H1 (cell line): Measurements from ENCODE around the gene PROSER3. TPM values are rescaled to one million over a fixed set of nuclear protein-coding genes. Genes with fewer than 3 reads are reported as not detected.

ENCODE experiments used
- CTCF ChIA-PET: fragments of 300-600 bp; sonication (Branson Sonifier 250); formaldehyde crosslinking; loops from one replicate; lab custom pipeline; 2021; ENCODE audit not compliant: partially characterized antibody; lab: Charles Lee
- POLR2A ChIA-PET: fragments of 300-600 bp; sonication (Branson Sonifier 250); formaldehyde crosslinking; loops from one replicate; lab custom pipeline; 2021; ENCODE audit warnings: inconsistent platforms; ENCODE audit not compliant: partially characterized antibody; lab: Charles Lee
- DNase-seq, 2 experiments: peaks; one replicate each; pipeline versions ENCODE4 v3.0.0 to v3.0.0-alpha.2; 2010 to 2022; ENCODE audit warnings: low spot score in 2 of 2, low read depth in 1 of 2, mixed read lengths in 1 of 2
- FAIRE-seq: peaks from 2 replicates; lab custom pipeline; 2011; peaks lifted over from hg19 to GRCh38; lab: Jason Lieb, UNC
- H2AFZ ChIP-seq: 2 replicates; pipeline ENCODE4 v1.8.1; 2012; ENCODE audit warnings: low read length, inconsistent platforms
- H2AK5ac ChIP-seq: 2 replicates; pipeline ENCODE4 v1.6.1; 2013; ENCODE audit warnings: low read depth, low read length
- H2BK120ac ChIP-seq: replicated peaks from 2 replicates; pipeline ENCODE3; 2013; ENCODE audit warnings: low read depth, low read length, inconsistent platforms
- H2BK12ac ChIP-seq: 2 replicates; pipeline ENCODE4 v1.6.1; 2013; ENCODE audit warnings: low read depth, low read length
- H2BK15ac ChIP-seq: 2 replicates; pipeline ENCODE4 v1.6.1; 2013; ENCODE audit warnings: low read length
- H2BK20ac ChIP-seq: 2 replicates; pipeline ENCODE4 v1.6.1; 2013; ENCODE audit warnings: low read length
- H2BK5ac ChIP-seq: 2 replicates; pipeline ENCODE4 v1.6.1; 2013; ENCODE audit warnings: low read depth, low read length
- H3K14ac ChIP-seq: 2 replicates; pipeline ENCODE4 v1.6.1; 2013; ENCODE audit warnings: inconsistent platforms; ENCODE audit not compliant: insufficient read length
- H3K18ac ChIP-seq: 2 replicates; pipeline ENCODE4 v1.6.1; 2013; ENCODE audit warnings: low read length; ENCODE audit errors: extremely low read depth
- H3K23ac ChIP-seq: 2 replicates; pipeline ENCODE4 v1.6.1; 2013; ENCODE audit warnings: inconsistent platforms; ENCODE audit not compliant: insufficient read length
- H3K23me2 ChIP-seq: 2 replicates; pipeline ENCODE4 v1.6.1; 2013; ENCODE audit warnings: low read depth, low read length
- H3K27ac ChIP-seq: 2 replicates; pipeline ENCODE4 v1.6.1; 2011; ENCODE audit warnings: low read depth, low read length, inconsistent platforms
- H3K27me3 ChIP-seq, 4 experiments: replicated peaks in 1 of 4; 1 replicate in 1 of 4; 2 replicates in 3 of 4; pipeline versions ENCODE4 v1.6.1 to v1.8.1; 2011 to 2013; ENCODE audit warnings: low read length in 3 of 4, mild to moderate bottlenecking in 3 of 4, inconsistent platforms in 2 of 4, mixed read lengths in 2 of 4, moderate library complexity in 1 of 4; ENCODE audit not compliant: control insufficient read depth in 3 of 4, insufficient read depth in 3 of 4; ENCODE audit errors: extremely low read depth in 1 of 4
- H3K36me3 ChIP-seq, 4 experiments: 2 replicates each; pipeline versions ENCODE4 v1.6.1 to v1.8.1; 2011 to 2013; ENCODE audit warnings: mild to moderate bottlenecking in 4 of 4, low read length in 3 of 4, moderate library complexity in 2 of 4, control low read depth in 1 of 4, inconsistent platforms in 1 of 4; ENCODE audit not compliant: insufficient read depth in 4 of 4, control insufficient read depth in 2 of 4
- H3K4ac ChIP-seq: replicated peaks from 2 replicates; pipeline ENCODE3; 2013; ENCODE audit warnings: low read length, low read depth, mixed read lengths, inconsistent platforms; ENCODE audit not compliant: insufficient read length
- H3K4me1 ChIP-seq, 4 experiments: replicated peaks in 1 of 4; 1 replicate in 1 of 4; 2 replicates in 3 of 4; pipeline versions ENCODE4 v1.6.1 to v1.8.1; 2011 to 2013; ENCODE audit warnings: low read length in 3 of 4, inconsistent platforms in 2 of 4, mixed read lengths in 1 of 4; ENCODE audit not compliant: insufficient read depth in 4 of 4, control insufficient read depth in 3 of 4
- H3K4me2 ChIP-seq, 2 experiments: 2 replicates each; pipeline versions ENCODE4 v1.6.1 to v1.8.1; 2011 to 2013; ENCODE audit warnings: low read depth in 2 of 2, low read length in 2 of 2, control low read depth in 1 of 2, inconsistent platforms in 1 of 2, mild to moderate bottlenecking in 1 of 2; ENCODE audit not compliant: insufficient read depth in 1 of 2
- H3K4me3 ChIP-seq, 4 experiments: fragments of 200-600, 300-600 bp in 1 of 4; sonication (generic), shearing (Covaris generic), sonication (Bioruptor Twin) in 1 of 4; 2 replicates each; pipeline versions ENCODE4 v1.5.1 to v1.8.1; 2011 to 2016; ENCODE audit warnings: low read length in 4 of 4, low read depth in 3 of 4, control low read depth in 2 of 4, inconsistent platforms in 2 of 4, mild to moderate bottlenecking in 2 of 4, mixed read lengths in 1 of 4, moderate library complexity in 1 of 4; ENCODE audit not compliant: insufficient read depth in 2 of 4; ENCODE audit errors: extremely low read depth in 1 of 4
- H3K56ac ChIP-seq: replicated peaks from 2 replicates; pipeline ENCODE3; 2013; ENCODE audit warnings: low read depth, mild to moderate bottlenecking, mixed read lengths, low read length, inconsistent platforms; ENCODE audit not compliant: insufficient read length
- H3K79me1 ChIP-seq: 2 replicates; pipeline ENCODE4 v1.6.1; 2013; ENCODE audit warnings: low read depth, low read length, control low read depth
- H3K79me2 ChIP-seq, 2 experiments: 2 replicates each; pipeline versions ENCODE4 v1.6.1 to v1.8.1; 2012 to 2013; ENCODE audit warnings: low read length in 2 of 2, mild to moderate bottlenecking in 2 of 2, inconsistent platforms in 1 of 2; ENCODE audit not compliant: insufficient read depth in 2 of 2, control insufficient read depth in 1 of 2
- H3K9ac ChIP-seq, 4 experiments: replicated peaks in 1 of 4; 1 replicate in 1 of 4; 2 replicates in 3 of 4; pipeline versions ENCODE4 v1.6.1 to v1.8.1; 2011 to 2013; ENCODE audit warnings: low read depth in 3 of 4, low read length in 3 of 4, control low read depth in 2 of 4, mild to moderate bottlenecking in 2 of 4, moderate library complexity in 2 of 4, inconsistent platforms in 1 of 4; ENCODE audit errors: extremely low read depth in 1 of 4
- H3K9me3 ChIP-seq, 2 experiments: 2 replicates each; pipeline versions ENCODE4 v1.6.1 to v1.8.1; 2012 to 2013; ENCODE audit warnings: mild to moderate bottlenecking in 2 of 2, moderate library complexity in 2 of 2, control low read depth in 1 of 2, inconsistent platforms in 1 of 2, low read depth in 1 of 2, low read length in 1 of 2, mixed read lengths in 1 of 2; ENCODE audit not compliant: insufficient read depth in 2 of 2
- H4K20me1 ChIP-seq, 2 experiments: replicated peaks in 1 of 2; 2 replicates each; pipeline versions ENCODE3 to v1.8.1; 2011 to 2013; ENCODE audit warnings: inconsistent platforms in 2 of 2, low read length in 2 of 2, mild to moderate bottlenecking in 1 of 2; ENCODE audit not compliant: insufficient read depth in 2 of 2, control insufficient read depth in 1 of 2
- H4K5ac ChIP-seq: 2 replicates; pipeline ENCODE4 v1.6.1; 2013; ENCODE audit warnings: low read length, low read depth, mixed read lengths, inconsistent platforms; ENCODE audit not compliant: insufficient read length
- H4K8ac ChIP-seq: 2 replicates; pipeline ENCODE4 v1.8.0; 2013; ENCODE audit warnings: mild to moderate bottlenecking, moderate library complexity, low read length, inconsistent platforms; ENCODE audit not compliant: insufficient read depth; ENCODE audit errors: extremely low read depth
- H4K91ac ChIP-seq: replicated peaks from 2 replicates; pipeline ENCODE3; 2013; ENCODE audit warnings: low read length, mixed read lengths, inconsistent platforms; ENCODE audit not compliant: insufficient read length
- TCF12 ChIP-seq: IDR thresholded peaks from 2 replicates; pipeline ENCODE4 v1.6.1; 2011; ENCODE audit warnings: low read depth, mild to moderate bottlenecking, low read length
- WGBS, 2 experiments: shearing (Covaris generic) in 1 of 2; methylation state at CpG; one replicate each; pipeline versions ENCODE4 v1.1.6 to v1.1.7; 2013 to 2015; ENCODE audit warnings: low lambda C conversion rate in 2 of 2, mixed read lengths in 2 of 2, inconsistent platforms in 1 of 2, low coverage in 1 of 2, missing lambda C conversion rate in 1 of 2; ENCODE audit not compliant: insufficient replicate concordance in 2 of 2, insufficient coverage in 1 of 2, insufficient read length in 1 of 2; ENCODE audit errors: extremely low coverage in 1 of 2, missing lambda C conversion rate in 1 of 2; 5-methylcytosine and 5-hydroxymethylcytosine counted together
- polyA plus RNA-seq, 7 experiments: library from polyadenylated mRNA; depleted of rRNA in 3 of 7; stranded (reverse) in 5 of 7; unstranded in 2 of 7; fragments of >200 nt in 5 of 7; fragments of 200-250 nt in 2 of 7; gene quantifications; 1 replicate in 5 of 7; 2 replicates in 1 of 7; 4 replicates in 1 of 7; pipeline versions ENCODE4 v1.2.1 to v1.2.3, GENCODE V29; 2011 to 2013; ENCODE audit warnings: missing spikeins in 2 of 7, mixed read lengths in 2 of 7
- total RNA-seq: library from RNA; stranded (reverse); fragmentation: NEBNext Ultra II Directional; extraction: Animal tissue kit (Norgen Biotek cat#: 25700); gene quantifications from 2 replicates; pipeline ENCODE4 v1.2.1, GENCODE V29; 2021
- TF ChIP-seq, protein P1 (sequence below): IDR thresholded peaks from 2 replicates; pipeline ENCODE4 v1.6.1; 2011; ENCODE audit warnings: low read depth, mild to moderate bottlenecking, low read length; ENCODE audit not compliant: insufficient read depth

The PROSER3 gene
- total and polyA plus RNA-seq, 2 of the 8 experiments (the other 6 are each of a cell fraction or from before 2014, with no cell fraction given) = 17.8 to 28.9 TPM

DNA sequence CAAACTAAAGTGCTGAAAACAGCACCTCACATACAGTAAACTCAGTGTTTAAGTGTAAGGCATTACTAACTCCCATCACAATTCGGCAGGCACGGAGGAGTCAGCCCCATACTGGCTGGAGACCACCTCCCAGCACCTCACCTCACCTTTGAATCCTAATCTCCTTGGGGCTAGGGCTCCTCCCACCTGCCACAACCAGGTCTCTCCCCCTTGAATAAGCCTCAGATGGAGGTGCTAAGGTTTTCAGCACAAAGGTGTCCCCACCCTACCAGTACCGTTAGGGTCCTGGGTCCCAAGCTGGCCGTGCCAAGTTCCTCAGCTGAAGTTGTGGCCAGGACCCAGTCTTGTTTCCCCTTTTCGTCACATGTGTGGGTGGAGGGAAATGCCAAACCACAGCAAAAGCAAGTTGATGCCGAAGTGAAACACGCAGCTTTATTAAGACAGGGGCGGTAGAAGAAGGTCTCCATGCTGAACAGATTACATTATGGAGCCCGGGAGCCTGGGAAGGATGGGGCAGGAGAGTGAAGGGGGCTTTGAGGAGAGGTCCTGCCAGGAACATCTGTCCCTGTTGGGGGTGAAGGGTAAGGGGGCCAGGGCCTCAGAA is 15.8 kb upstream of the PROSER3 start, which contains the start of gene IGFLR1:
Gene IGFLR1 (minus strand): TSS at position 332 of the 604 bp plus-strand sequence. CDS start 1,272 bp downstream, outside the sequence.
- Histone ChIP-seq H3K4ac (peak within 1 kb of the TSS; percentile 37), H3K36me3 (peaks cover 6 to 15% (median 9%) of the 10 kb centered on the region in 4 experiments; a peak in 5 of 8 replicates), H4K20me1 (peaks cover 0 to 9% of the 10 kb centered on the region in 2 experiments), H2AK5ac (peak within 1 kb of the TSS; percentile 39; the same call in 1 of the 2 replicates), H3K18ac (no peak within 1 kb of the TSS), H2AFZ (no peak within 1 kb of the TSS), H3K27ac (no peak within 1 kb of the TSS), H2BK5ac (no peak within 1 kb of the TSS), H3K4me1 (peaks cover 0 to 6% (median 3%) of the 10 kb centered on the region in 4 experiments; a peak in 3 of 7 replicates), H3K4me2 (peak within 1 kb of the TSS; percentile 70 to 78), H3K23ac (no peak within 1 kb of the TSS), H3K4me3 (peak within 1 kb of the TSS; percentile 10 to 86 (median 54); a peak in 5 of 8 replicates), H3K56ac (no peak within 1 kb of the TSS), H2BK120ac (no peak within 1 kb of the TSS), H3K79me1 (no peaks in the 10 kb centered on the region; the same call in none of the 2 replicates), H4K8ac (0 out of 2 replicates have a peak within 1 kb of the TSS, but pooled peaks have one; percentile 39), H2BK20ac (no peak within 1 kb of the TSS), H4K91ac (peak within 1 kb of the TSS; percentile 79), H3K14ac (no peak within 1 kb of the TSS), H4K5ac (no peak within 1 kb of the TSS), H3K9ac (peak within 1 kb of the TSS in 2 of 4 experiments; percentile 1; a peak in 2 of 7 replicates), H3K23me2 (peaks cover 17% of the 10 kb centered on the region; the same call in 1 of the 2 replicates), H3K79me2 (peaks cover 0 to 7% of the 10 kb centered on the region in 2 experiments; a peak in 1 of 4 replicates), H2BK12ac (peak within 1 kb of the TSS; percentile 60; the same call in 1 of the 2 replicates), H3K9me3 (no peaks in the 10 kb centered on the region), H2BK15ac (peak within 1 kb of the TSS; percentile 72; the same call in 1 of the 2 replicates), H3K27me3 (no peaks in the 10 kb centered on the region)
- WGBS, 2 experiments = 91% methylated on average over 9 of the region's 9 CpGs; no CpG with 5 or more reads in 1 of the 2 experiments
- FAIRE-seq = no peak
- CTCF ChIA-PET = interaction anchor here (0.6 to 8.9 kb wide), 5 partner anchors 10 to 76 kb away, joined by 3 to 80 read pairs (median 4); no protein-coding TSS in a partner anchor
- POLR2A ChIA-PET = interaction anchor here (0.7 to 1.1 kb wide), 2 partner anchors 24 to 51 kb away, joined by 3 to 5 read pairs; no protein-coding TSS in a partner anchor
- DNase-seq = no peak
- TF ChIP-seq, protein P1, sequence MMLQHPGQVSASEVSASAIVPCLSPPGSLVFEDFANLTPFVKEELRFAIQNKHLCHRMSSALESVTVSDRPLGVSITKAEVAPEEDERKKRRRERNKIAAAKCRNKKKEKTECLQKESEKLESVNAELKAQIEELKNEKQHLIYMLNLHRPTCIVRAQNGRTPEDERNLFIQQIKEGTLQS = no peak
- TF ChIP-seq TCF12 = no peak
